ENCODE measurements around the gene RMND1.

- TF ChIP-seq, protein P1, sequence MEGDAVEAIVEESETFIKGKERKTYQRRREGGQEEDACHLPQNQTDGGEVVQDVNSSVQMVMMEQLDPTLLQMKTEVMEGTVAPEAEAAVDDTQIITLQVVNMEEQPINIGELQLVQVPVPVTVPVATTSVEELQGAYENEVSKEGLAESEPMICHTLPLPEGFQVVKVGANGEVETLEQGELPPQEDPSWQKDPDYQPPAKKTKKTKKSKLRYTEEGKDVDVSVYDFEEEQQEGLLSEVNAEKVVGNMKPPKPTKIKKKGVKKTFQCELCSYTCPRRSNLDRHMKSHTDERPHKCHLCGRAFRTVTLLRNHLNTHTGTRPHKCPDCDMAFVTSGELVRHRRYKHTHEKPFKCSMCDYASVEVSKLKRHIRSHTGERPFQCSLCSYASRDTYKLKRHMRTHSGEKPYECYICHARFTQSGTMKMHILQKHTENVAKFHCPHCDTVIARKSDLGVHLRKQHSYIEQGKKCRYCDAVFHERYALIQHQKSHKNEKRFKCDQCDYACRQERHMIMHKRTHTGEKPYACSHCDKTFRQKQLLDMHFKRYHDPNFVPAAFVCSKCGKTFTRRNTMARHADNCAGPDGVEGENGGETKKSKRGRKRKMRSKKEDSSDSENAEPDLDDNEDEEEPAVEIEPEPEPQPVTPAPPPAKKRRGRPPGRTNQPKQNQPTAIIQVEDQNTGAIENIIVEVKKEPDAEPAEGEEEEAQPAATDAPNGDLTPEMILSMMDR (IDR thresholded peaks at IDR 0.05): no peak
- no peak for TF ChIP-seq POLR2A (IDR thresholded peaks at IDR 0.05)
Observed at GRCh38 chr6:151374036-151374683, 77.8 kb downstream of the RMND1 start.

Data from adrenal gland (tissue), 5 donors.